K562 (cell line): ENCODE results near the gene MDP1. TPM values are rescaled to one million over a fixed set of nuclear protein-coding genes. Genes with fewer than 3 reads are reported as not detected.

Source experiments
- CREM ChIP-seq: IDR thresholded peaks from 2 replicates; pipeline ENCODE4 v1.6.1; 2014; ENCODE audit warnings: antibody characterized with exemption, low read depth
- DLX4 ChIP-seq: fragments of 250-450 bp; sonication (Bioruptor Pico); IDR thresholded peaks from 2 replicates; pipeline ENCODE4 v1.6.1; 2021; ENCODE audit warnings: mild to moderate bottlenecking
- FOXJ2 ChIP-seq: fragments of 200-800 bp; sonication (Bioruptor generic); IDR thresholded peaks from 2 replicates; pipeline ENCODE4 v1.6.1; 2016; ENCODE audit warnings: missing genetic modification characterization, missing compliant biosample characterization
- HMBOX1 ChIP-seq: sonication (generic); IDR thresholded peaks from 2 replicates; pipeline ENCODE4 v1.6.1; 2016
- MXI1 ChIP-seq: IDR thresholded peaks from 2 replicates; pipeline ENCODE4 v1.6.1; 2011; ENCODE audit warnings: low read depth, mild to moderate bottlenecking, improper control_type of control experiment, low read length
- NR2C2 ChIP-seq, 2 experiments: fragments of 200-800 bp in 1 of 2; sonication (Bioruptor generic) in 1 of 2; sonication (generic) in 1 of 2; formaldehyde crosslinking in 1 of 2; IDR thresholded peaks; 2 replicates each; pipeline versions ENCODE4 v1.6.1 to v1.8.0; 2016 to 2022; ENCODE audit warnings: mild to moderate bottlenecking in 1 of 2, missing compliant biosample characterization in 1 of 2, missing genetic modification characterization in 1 of 2, missing genetic modification reagents in 1 of 2
- POLR2A ChIP-seq: fragments of 450-650 bp; conservative IDR thresholded peaks from 2 replicates; pipeline ENCODE4 v1.6.1; 2016
- RAD21 ChIP-seq, 2 experiments: fragments of 250-450 bp in 1 of 2; fragments of 450-650 bp in 1 of 2; sonication (Bioruptor Pico) in 1 of 2; formaldehyde crosslinking in 1 of 2; IDR thresholded peaks in 1 of 2; conservative IDR thresholded peaks in 1 of 2; 2 replicates each; pipeline versions ENCODE4 v1.4.0 to v1.8.0; 2020 to 2022; ENCODE audit warnings: mild to moderate bottlenecking in 2 of 2, moderate library complexity in 1 of 2
- RREB1 ChIP-seq: fragments of 250-450 bp; sonication (Bioruptor Pico); IDR thresholded peaks from 2 replicates; pipeline ENCODE4 v1.4.0; 2020
- SP1 ChIP-seq: sonication (generic); formaldehyde crosslinking; IDR thresholded peaks from 2 replicates; pipeline ENCODE4 v1.8.1; 2022; ENCODE audit warnings: mild to moderate bottlenecking, missing genetic modification reagents
- TEAD1 ChIP-seq, 2 experiments: fragments of 450-650 bp in 1 of 2; sonication (generic) in 1 of 2; formaldehyde crosslinking; IDR thresholded peaks; 2 replicates each; pipeline versions ENCODE4 v1.4.0 to v1.8.0; 2020 to 2022; ENCODE audit warnings: mild to moderate bottlenecking in 2 of 2, missing genetic modification reagents in 1 of 2
- USF1 ChIP-seq: sonication (generic); formaldehyde crosslinking; IDR thresholded peaks from 2 replicates; pipeline ENCODE4 v1.9.0; 2022; ENCODE audit warnings: mild to moderate bottlenecking, missing genetic modification reagents
- USF2 ChIP-seq: sonication (generic); formaldehyde crosslinking; IDR thresholded peaks from 2 replicates; pipeline ENCODE4 v1.5.0; 2020; ENCODE audit warnings: missing genetic modification reagents
- ZNF23 ChIP-seq: fragments of 250-450 bp; sonication (Bioruptor Pico); IDR thresholded peaks from 2 replicates; pipeline ENCODE4 v1.4.0; 2020; ENCODE audit warnings: mild to moderate bottlenecking
- ZNF57 ChIP-seq: fragments of 450-650 bp; formaldehyde crosslinking; IDR thresholded peaks from 2 replicates; pipeline ENCODE4 v1.4.0; 2020; ENCODE audit warnings: mild to moderate bottlenecking, moderate library complexity
- ZNF766 ChIP-seq: fragments of 200-800 bp; sonication (Bioruptor generic); conservative IDR thresholded peaks from 2 replicates; pipeline ENCODE4 v1.6.1; 2016; ENCODE audit warnings: missing genetic modification characterization, missing compliant biosample characterization
- ZNF780A ChIP-seq: fragments of 250-450 bp; sonication (Bioruptor Pico); IDR thresholded peaks from 2 replicates; pipeline ENCODE4 v1.5.0; 2021; ENCODE audit warnings: mild to moderate bottlenecking
- polyA plus RNA-seq, 8 experiments: library from polyadenylated mRNA; depleted of rRNA in 4 of 8; stranded (reverse) in 5 of 8; unstranded in 3 of 8; fragments of >200 nt; fragmentation: Nextera tagmentation in 2 of 8; fragmentation: Illumina TruSeq in 1 of 8; extraction: Ambion mirVana in 2 of 8; extraction: Trizol in 1 of 8; gene quantifications; 2 replicates each; pipeline versions ENCODE4 v1.2.1 to v1.2.3, GENCODE V29; 2011 to 2014; ENCODE audit warnings: inconsistent platforms in 1 of 8, missing spikeins in 1 of 8
- total RNA-seq, 7 experiments: library from RNA; depleted of rRNA in 6 of 7; stranded (reverse); fragments of >200 nt in 6 of 7; fragmentation: Illumina TruSeq in 2 of 7; extraction: Trizol in 2 of 7; gene quantifications; 2 replicates each; pipeline versions ENCODE4 v1.2.1 to v1.2.3, GENCODE V29; 2011 to 2021; ENCODE audit warnings: low replicate concordance in 1 of 7

MDP1 gene
- total and polyA plus RNA-seq, 9 of the 15 experiments (the other 6 are each of a cell fraction or from before 2014, with no cell fraction given), result 2.7 to 29.6 (median 11.0) TPM

- TF ChIP-seq RREB1 (no peak), POLR2A (peak; percentile 70), USF1 (CRISPR knock-in tag) (no peak), ZNF23 (CRISPR knock-in tag) (no peak), CREM (peak; percentile 77), ZNF780A (CRISPR knock-in tag) (no peak), ZNF766 (peak; percentile 65; the same call in 1 of the 2 replicates), DLX4 (CRISPR knock-in tag) (no peak), NR2C2 (CRISPR knock-in tag; IDR thresholded peaks at IDR 0.05) (peak; percentile 95), NR2C2 (tag; IDR thresholded peaks at IDR 0.05) (peak; percentile 99), TEAD1 (CRISPR knock-in tag; IDR thresholded peaks at IDR 0.05) (no peak), SP1 (CRISPR knock-in tag) (peak; percentile 54; the same call in 1 of the 2 replicates), ZNF57 (no peak), RAD21 (CRISPR knock-in tag; conservative IDR thresholded peaks at IDR 0.05 in 1 of 2, IDR thresholded peaks at IDR 0.05 in 1 of 2) (no peak), MXI1 (no peak), FOXJ2 (no peak), HMBOX1 (no peak), USF2 (CRISPR knock-in tag) (no peak)
Observed at GRCh38 chr14:24232121-24232644, 16.3 kb upstream of the MDP1 start, which contains the start of gene NEDD8 (continued).
